Fibroblast of lung (primary cell): ENCODE results near the gene CEACAM18. TPM values are rescaled to one million over a fixed set of nuclear protein-coding genes. Genes with fewer than 3 reads are reported as not detected.

Experiments
- DNase-seq, 2 donors: peaks; one replicate each; pipeline versions ENCODE4 v3.0.0 to v3.0.0-alpha.2; 2010; ENCODE audit warnings: low read depth in 2 of 2
- H2AFZ ChIP-seq: 2 replicates; pipeline ENCODE4 v1.5.1; 2012; ENCODE audit warnings: low read length, control low read depth, inconsistent platforms
- H3K27ac ChIP-seq: 2 replicates; pipeline ENCODE4 v1.5.1; 2011; ENCODE audit warnings: low read length, control low read depth; ENCODE audit not compliant: insufficient read depth
- H3K27me3 ChIP-seq: 2 replicates; pipeline ENCODE4 v1.5.1; 2011; ENCODE audit warnings: mild to moderate bottlenecking, low read length; ENCODE audit not compliant: control insufficient read depth, insufficient read depth
- H3K36me3 ChIP-seq: 2 replicates; pipeline ENCODE4 v1.5.1; 2011; ENCODE audit warnings: low read length; ENCODE audit not compliant: control insufficient read depth, insufficient read depth
- H3K4me1 ChIP-seq: 2 replicates; pipeline ENCODE4 v1.5.1; 2011; ENCODE audit warnings: low read length; ENCODE audit not compliant: control insufficient read depth, insufficient read depth; ENCODE audit errors: extremely low read depth
- H3K4me2 ChIP-seq: 2 replicates; pipeline ENCODE4 v1.5.1; 2011; ENCODE audit warnings: low read length, control low read depth; ENCODE audit not compliant: insufficient read depth; ENCODE audit errors: extremely low read depth
- H3K4me3 ChIP-seq, 4 experiments: fragments of 200-600 bp in 1 of 4; sonication (generic) in 1 of 4; replicated peaks in 1 of 4; 2 replicates each; pipeline ENCODE4 v1.5.1; 2011 to 2016; ENCODE audit warnings: low read length in 4 of 4, low read depth in 3 of 4, mild to moderate bottlenecking in 3 of 4, control low read depth in 2 of 4, inconsistent platforms in 1 of 4, mixed read lengths in 1 of 4; ENCODE audit not compliant: insufficient read depth in 1 of 4; ENCODE audit errors: control extremely low read depth in 1 of 4
- H3K79me2 ChIP-seq: 2 replicates; pipeline ENCODE4 v1.5.1; 2012; ENCODE audit warnings: mild to moderate bottlenecking, low read length, inconsistent platforms; ENCODE audit not compliant: control insufficient read depth, insufficient read depth
- H3K9ac ChIP-seq: 2 replicates; pipeline ENCODE4 v1.5.1; 2011; ENCODE audit warnings: mild to moderate bottlenecking, low read length, control low read depth; ENCODE audit not compliant: insufficient read depth
- H3K9me3 ChIP-seq: 2 replicates; pipeline ENCODE4 v1.5.1; 2012; ENCODE audit warnings: low read depth, low read length; ENCODE audit not compliant: control insufficient read depth, insufficient read depth
- H4K20me1 ChIP-seq: 2 replicates; pipeline ENCODE4 v1.5.1; 2011; ENCODE audit warnings: low read length; ENCODE audit not compliant: control insufficient read depth, insufficient read depth; ENCODE audit errors: extremely low read depth
- EZH2 ChIP-seq: IDR thresholded peaks from 2 replicates; pipeline ENCODE4 v1.5.1; 2012; ENCODE audit warnings: low read length, control low read depth, mild to moderate bottlenecking; ENCODE audit errors: missing control alignments
- polyA plus RNA-seq, 2 donors: library from polyadenylated mRNA; depleted of rRNA in 1 of 2; stranded (reverse) in 1 of 2; unstranded in 1 of 2; fragments of >200 nt; gene quantifications; 2 replicates each; pipeline ENCODE4 v1.2.1, GENCODE V29; 2011 to 2012; ENCODE audit warnings: missing spikeins in 1 of 2
- total RNA-seq: library from RNA; depleted of rRNA; stranded (reverse); fragments of >200 nt; gene quantifications from 2 replicates; pipeline ENCODE4 v1.2.1, GENCODE V29; 2014
- TF ChIP-seq, protein P1 (sequence below), 2 donors: IDR thresholded peaks in 1 of 2; conservative IDR thresholded peaks in 1 of 2; 1 replicate in 1 of 2; 2 replicates in 1 of 2; pipeline ENCODE4 v1.5.1; 2011 to 2012; ENCODE audit warnings: low read length in 2 of 2, control low read depth in 1 of 2, inconsistent platforms in 1 of 2, low read depth in 1 of 2, mild to moderate bottlenecking in 1 of 2

Gene CEACAM18
- total and polyA plus RNA-seq, 2 donors (not counting 1 experiment from before 2014, with no cell fraction given), result not detected

DNA sequence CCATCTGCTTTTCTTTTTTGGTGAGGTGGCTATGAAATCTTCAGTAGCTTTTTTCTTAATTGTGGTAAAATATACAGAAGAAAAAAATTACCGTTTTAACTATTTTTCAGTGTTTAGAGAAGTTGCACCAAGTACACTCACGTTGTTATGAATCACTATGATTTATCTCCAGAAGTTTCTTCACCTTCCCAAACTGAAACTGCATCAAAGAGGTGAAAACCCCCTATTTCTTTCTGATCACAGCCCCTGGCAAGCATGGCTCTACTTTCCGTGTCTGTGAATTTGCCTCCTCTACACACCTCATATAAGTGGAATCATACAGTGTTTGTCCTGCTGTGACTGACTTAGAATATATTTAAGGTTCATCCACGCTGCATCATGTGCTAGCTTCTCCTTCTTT lies 45.3 kb upstream of the CEACAM18 start:
- Histone ChIP-seq H3K9ac (no peak overlapping the region), H3K4me2 (no peak overlapping the region), H3K27me3 (no peaks in the 10 kb centered on the region), H3K36me3 (no peaks in the 10 kb centered on the region), H3K79me2 (no peaks in the 10 kb centered on the region), H4K20me1 (no peaks in the 10 kb centered on the region), H3K4me1 (no peaks in the 10 kb centered on the region), H3K4me3 (no peak overlapping the region), H2AFZ (no peak overlapping the region), H3K27ac (no peak overlapping the region), H3K9me3 (no peaks in the 10 kb centered on the region)
- no peak for DNase-seq
- TF ChIP-seq EZH2, result no peak
- TF ChIP-seq, protein P1, sequence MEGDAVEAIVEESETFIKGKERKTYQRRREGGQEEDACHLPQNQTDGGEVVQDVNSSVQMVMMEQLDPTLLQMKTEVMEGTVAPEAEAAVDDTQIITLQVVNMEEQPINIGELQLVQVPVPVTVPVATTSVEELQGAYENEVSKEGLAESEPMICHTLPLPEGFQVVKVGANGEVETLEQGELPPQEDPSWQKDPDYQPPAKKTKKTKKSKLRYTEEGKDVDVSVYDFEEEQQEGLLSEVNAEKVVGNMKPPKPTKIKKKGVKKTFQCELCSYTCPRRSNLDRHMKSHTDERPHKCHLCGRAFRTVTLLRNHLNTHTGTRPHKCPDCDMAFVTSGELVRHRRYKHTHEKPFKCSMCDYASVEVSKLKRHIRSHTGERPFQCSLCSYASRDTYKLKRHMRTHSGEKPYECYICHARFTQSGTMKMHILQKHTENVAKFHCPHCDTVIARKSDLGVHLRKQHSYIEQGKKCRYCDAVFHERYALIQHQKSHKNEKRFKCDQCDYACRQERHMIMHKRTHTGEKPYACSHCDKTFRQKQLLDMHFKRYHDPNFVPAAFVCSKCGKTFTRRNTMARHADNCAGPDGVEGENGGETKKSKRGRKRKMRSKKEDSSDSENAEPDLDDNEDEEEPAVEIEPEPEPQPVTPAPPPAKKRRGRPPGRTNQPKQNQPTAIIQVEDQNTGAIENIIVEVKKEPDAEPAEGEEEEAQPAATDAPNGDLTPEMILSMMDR (conservative IDR thresholded peaks at IDR 0.05 in 1 of 2, IDR thresholded peaks at IDR 0.05 in 1 of 2; ENCODE audit: low read depth in 1 of 2, low read length in 2 of 2), result no peak

DNA sequence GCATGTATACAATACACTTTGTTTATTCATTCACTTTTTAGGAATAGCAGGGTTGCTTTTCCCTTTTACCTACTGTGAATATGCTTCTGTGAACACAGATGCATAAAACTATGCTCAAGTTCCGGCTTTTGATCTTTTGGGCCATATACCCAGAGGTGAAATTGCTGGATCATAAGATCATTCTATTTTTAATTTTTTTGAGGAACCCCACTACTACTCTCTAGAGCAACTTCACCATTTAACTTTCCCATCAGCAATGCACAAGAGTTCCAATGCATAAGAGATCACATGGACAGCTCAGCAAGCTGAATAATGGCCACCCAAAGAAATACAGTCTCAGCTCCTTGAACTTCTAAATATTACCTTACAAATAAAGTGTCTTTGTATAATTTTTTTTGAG lies 43.9 kb upstream of the CEACAM18 start:
- TF ChIP-seq, protein P1 (conservative IDR thresholded peaks at IDR 0.05 in 1 of 2, IDR thresholded peaks at IDR 0.05 in 1 of 2; ENCODE audit: low read depth in 1 of 2, low read length in 2 of 2), result no peak
- no peak for TF ChIP-seq EZH2
- Histone ChIP-seq H3K27ac (no peak overlapping the region), H3K9ac (no peak overlapping the region), H3K79me2 (no peaks in the 10 kb centered on the region), H4K20me1 (no peaks in the 10 kb centered on the region), H3K4me2 (no peak overlapping the region), H3K4me1 (no peaks in the 10 kb centered on the region), H3K36me3 (no peaks in the 10 kb centered on the region), H3K27me3 (no peaks in the 10 kb centered on the region), H3K4me3 (no peak overlapping the region), H2AFZ (no peak overlapping the region), H3K9me3 (no peaks in the 10 kb centered on the region)
- DNase-seq, result no peak

DNA sequence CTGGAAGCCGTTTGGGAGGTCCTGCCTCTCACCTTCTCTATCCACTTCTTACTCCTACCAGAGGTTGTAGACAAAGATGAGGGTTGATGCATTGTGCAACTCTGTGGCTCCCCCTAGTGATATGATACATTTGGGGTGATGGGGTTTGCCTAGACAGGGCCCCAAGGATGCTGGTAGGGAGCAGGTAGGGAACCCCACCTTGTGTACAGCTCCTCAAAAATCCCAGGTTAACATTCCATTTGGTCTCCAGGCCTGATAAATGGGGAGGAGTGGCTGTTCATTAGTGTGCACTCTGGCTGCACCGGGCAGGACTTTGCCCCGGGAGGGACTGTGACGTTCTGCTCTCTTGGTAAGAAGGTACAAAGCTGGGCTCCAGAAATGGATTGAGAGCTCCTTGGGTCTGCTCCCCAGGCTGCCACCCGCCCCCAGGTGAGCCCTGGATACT lies 39.3 kb upstream of the CEACAM18 start:
- Histone ChIP-seq H3K9ac (no peak overlapping the region), H2AFZ (no peak overlapping the region), H3K79me2 (no peaks in the 10 kb centered on the region), H3K4me1 (no peaks in the 10 kb centered on the region), H3K9me3 (no peaks in the 10 kb centered on the region), H3K27ac (no peak overlapping the region), H4K20me1 (no peaks in the 10 kb centered on the region), H3K4me3 (no peak overlapping the region), H3K4me2 (no peak overlapping the region), H3K36me3 (no peaks in the 10 kb centered on the region), H3K27me3 (no peaks in the 10 kb centered on the region)
- no peak for TF ChIP-seq EZH2
- TF ChIP-seq, protein P1 (conservative IDR thresholded peaks at IDR 0.05 in 1 of 2, IDR thresholded peaks at IDR 0.05 in 1 of 2; ENCODE audit: low read depth in 1 of 2, low read length in 2 of 2), result peak; percentile 10 to 17
- DNase-seq, result peak in 1 of 2 donors; percentile 2
